ENCODE results near the gene CYP2A7.
"Not testable (repeated sequence)": the region's sequence is repeated elsewhere in the genome, so short reads cannot be mapped to it uniquely, and the experiment has no call there.

DNA sequence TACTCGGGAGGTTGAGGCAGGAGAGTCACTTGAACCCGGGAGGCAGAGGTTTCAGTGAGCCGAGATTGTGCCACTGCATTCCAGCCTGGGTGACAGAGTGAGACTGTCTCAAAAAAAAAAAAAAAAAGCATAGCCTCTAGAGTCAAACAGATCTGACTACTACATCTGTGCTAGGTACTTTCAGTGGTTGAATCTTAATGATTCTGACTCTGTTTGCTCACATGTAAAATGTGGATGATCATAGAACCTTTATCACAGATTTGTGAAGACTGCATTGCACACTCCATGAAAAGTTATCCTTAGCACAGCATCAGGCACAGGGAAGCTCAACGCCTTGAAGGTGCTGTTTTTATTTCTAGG is 49.6 kb downstream of the CYP2A7 start:
- TF ChIP-seq RAD21 (conservative IDR thresholded peaks at IDR 0.05 in 1 of 2, IDR thresholded peaks at IDR 0.05 in 1 of 2); POLR2A (IDR thresholded peaks at IDR 0.05; ENCODE audit: low read length); CHD2 (IDR thresholded peaks at IDR 0.05; ENCODE audit: low read length, partially characterized antibody); NR3C1 (IDR thresholded peaks at IDR 0.05); MAX (IDR thresholded peaks at IDR 0.05); CTCF (IDR thresholded peaks at IDR 0.05); RNF2 (IDR thresholded peaks at IDR 0.05; ENCODE audit: borderline replicate concordance, low read depth); JUN (IDR thresholded peaks at IDR 0.05); USF2 (IDR thresholded peaks at IDR 0.05); JUNB (IDR thresholded peaks at IDR 0.05); FOXS1 (CRISPR knock-in tag; IDR thresholded peaks at IDR 0.05): not testable (repeated sequence)
- TF ChIP-seq, protein P1, sequence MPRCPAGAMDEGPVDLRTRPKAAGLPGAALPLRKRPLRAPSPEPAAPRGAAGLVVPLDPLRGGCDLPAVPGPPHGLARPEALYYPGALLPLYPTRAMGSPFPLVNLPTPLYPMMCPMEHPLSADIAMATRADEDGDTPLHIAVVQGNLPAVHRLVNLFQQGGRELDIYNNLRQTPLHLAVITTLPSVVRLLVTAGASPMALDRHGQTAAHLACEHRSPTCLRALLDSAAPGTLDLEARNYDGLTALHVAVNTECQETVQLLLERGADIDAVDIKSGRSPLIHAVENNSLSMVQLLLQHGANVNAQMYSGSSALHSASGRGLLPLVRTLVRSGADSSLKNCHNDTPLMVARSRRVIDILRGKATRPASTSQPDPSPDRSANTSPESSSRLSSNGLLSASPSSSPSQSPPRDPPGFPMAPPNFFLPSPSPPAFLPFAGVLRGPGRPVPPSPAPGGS (IDR thresholded peaks at IDR 0.05): not testable (repeated sequence)
- TF ChIP-seq, protein P2, sequence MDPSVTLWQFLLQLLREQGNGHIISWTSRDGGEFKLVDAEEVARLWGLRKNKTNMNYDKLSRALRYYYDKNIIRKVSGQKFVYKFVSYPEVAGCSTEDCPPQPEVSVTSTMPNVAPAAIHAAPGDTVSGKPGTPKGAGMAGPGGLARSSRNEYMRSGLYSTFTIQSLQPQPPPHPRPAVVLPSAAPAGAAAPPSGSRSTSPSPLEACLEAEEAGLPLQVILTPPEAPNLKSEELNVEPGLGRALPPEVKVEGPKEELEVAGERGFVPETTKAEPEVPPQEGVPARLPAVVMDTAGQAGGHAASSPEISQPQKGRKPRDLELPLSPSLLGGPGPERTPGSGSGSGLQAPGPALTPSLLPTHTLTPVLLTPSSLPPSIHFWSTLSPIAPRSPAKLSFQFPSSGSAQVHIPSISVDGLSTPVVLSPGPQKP (IDR thresholded peaks at IDR 0.05; ENCODE audit: low read depth, low read length): not testable (repeated sequence)
- TF ChIP-seq, protein P3, sequence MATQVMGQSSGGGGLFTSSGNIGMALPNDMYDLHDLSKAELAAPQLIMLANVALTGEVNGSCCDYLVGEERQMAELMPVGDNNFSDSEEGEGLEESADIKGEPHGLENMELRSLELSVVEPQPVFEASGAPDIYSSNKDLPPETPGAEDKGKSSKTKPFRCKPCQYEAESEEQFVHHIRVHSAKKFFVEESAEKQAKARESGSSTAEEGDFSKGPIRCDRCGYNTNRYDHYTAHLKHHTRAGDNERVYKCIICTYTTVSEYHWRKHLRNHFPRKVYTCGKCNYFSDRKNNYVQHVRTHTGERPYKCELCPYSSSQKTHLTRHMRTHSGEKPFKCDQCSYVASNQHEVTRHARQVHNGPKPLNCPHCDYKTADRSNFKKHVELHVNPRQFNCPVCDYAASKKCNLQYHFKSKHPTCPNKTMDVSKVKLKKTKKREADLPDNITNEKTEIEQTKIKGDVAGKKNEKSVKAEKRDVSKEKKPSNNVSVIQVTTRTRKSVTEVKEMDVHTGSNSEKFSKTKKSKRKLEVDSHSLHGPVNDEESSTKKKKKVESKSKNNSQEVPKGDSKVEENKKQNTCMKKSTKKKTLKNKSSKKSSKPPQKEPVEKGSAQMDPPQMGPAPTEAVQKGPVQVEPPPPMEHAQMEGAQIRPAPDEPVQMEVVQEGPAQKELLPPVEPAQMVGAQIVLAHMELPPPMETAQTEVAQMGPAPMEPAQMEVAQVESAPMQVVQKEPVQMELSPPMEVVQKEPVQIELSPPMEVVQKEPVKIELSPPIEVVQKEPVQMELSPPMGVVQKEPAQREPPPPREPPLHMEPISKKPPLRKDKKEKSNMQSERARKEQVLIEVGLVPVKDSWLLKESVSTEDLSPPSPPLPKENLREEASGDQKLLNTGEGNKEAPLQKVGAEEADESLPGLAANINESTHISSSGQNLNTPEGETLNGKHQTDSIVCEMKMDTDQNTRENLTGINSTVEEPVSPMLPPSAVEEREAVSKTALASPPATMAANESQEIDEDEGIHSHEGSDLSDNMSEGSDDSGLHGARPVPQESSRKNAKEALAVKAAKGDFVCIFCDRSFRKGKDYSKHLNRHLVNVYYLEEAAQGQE (IDR thresholded peaks at IDR 0.05): not testable (repeated sequence)
